Spleen (tissue), 7 donors: ENCODE results near the gene STS.

Source experiments
- CTCF ChIP-seq, 11 experiments: fragments of 200-600 bp in 7 of 11; fragments of 450-650 bp in 4 of 11; sonication (generic) in 4 of 11; IDR thresholded peaks in 8 of 11; conservative IDR thresholded peaks in 3 of 11; 1 replicate in 7 of 11; 2 replicates in 4 of 11; pipeline versions ENCODE4 v1.4.0 to v1.8.0; 2016 to 2021; ENCODE audit warnings: antibody characterized with exemption in 11 of 11, inconsistent platforms in 4 of 11, mild to moderate bottlenecking in 1 of 11
- POLR2A ChIP-seq, 3 donors: fragments of 450-650 bp; IDR thresholded peaks; one replicate each; pipeline ENCODE4 v1.5.1; 2017; ENCODE audit warnings: antibody characterized with exemption in 3 of 3, mild to moderate bottlenecking in 1 of 3
- POLR2AphosphoS5 ChIP-seq, 3 donors: sonication (generic); formaldehyde crosslinking; IDR thresholded peaks; one replicate each; pipeline ENCODE4 v1.5.1; 2017; ENCODE audit warnings: antibody characterized with exemption in 3 of 3
- donor health status: DM: no; HTN: no; CAD: no; lungs with moderate emphysema.
- donor health status: DM: no; HTN: no; CAD: no.
- donor health status: DM: no; HTN: no; CAD: no.

DNA sequence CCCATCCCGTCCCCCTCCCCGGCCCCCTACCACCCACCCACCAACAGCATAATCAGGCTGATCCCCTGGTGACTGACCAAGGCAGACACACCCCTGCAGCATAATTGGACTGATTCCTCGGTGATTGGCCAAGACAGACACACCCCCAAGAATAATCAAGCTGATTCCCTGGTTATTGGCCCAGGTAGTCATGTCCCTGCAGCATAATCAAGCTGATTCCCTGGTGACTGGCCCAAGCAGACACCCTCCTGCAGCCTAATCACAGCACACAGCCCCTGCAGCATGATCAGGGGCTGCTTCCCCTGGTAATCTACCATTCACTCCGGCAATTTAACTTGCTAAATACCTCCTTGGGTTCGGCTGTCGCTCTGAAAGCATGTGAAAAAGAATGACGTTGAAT lies 47.5 kb upstream of the STS start:
- TF ChIP-seq CTCF (IDR thresholded peaks at IDR 0.05 in 8 of 11, conservative IDR thresholded peaks at IDR 0.05 in 3 of 11), result no peak
- TF ChIP-seq POLR2A (IDR thresholded peaks at IDR 0.05), result no peak
- no peak for TF ChIP-seq POLR2AphosphoS5 (IDR thresholded peaks at IDR 0.05)
